Stimulated activated naive CD4-positive, alpha-beta T cell (primary cell): ENCODE data around the gene ANK2.
A peak's percentile ranks its signal among the peaks of the same experiment; 100 is the strongest.
"Not testable (repeated sequence)": the region's sequence is repeated elsewhere in the genome, so short reads cannot be mapped to it uniquely, and the experiment has no call there.

Experiments
- DNase-seq, 6 experiments: peaks; one replicate each; lab custom pipeline; 2025; lab: John Stamatoyannopoulos, UW

The ANK2 gene

GRCh38 chr4:113209652-113210320 lies 160.3 kb downstream of the ANK2 start:
- DNase-seq: no peak

GRCh38 chr4:113212613-113213012 lies 163.2 kb downstream of the ANK2 start:
- no peak for DNase-seq

- no peak for DNase-seq
Measured at GRCh38 chr4:113221990-113222389, 172.5 kb downstream of the ANK2 start.

- no peak for DNase-seq
Measured at GRCh38 chr4:113222471-113222870, 173.0 kb downstream of the ANK2 start.

GRCh38 chr4:113223001-113223400 lies 173.5 kb downstream of the ANK2 start:
- no peak for DNase-seq

GRCh38 chr4:113232194-113232593 lies 182.7 kb downstream of the ANK2 start:
- DNase-seq: no peak

GRCh38 chr4:113236916-113237315 lies 187.5 kb downstream of the ANK2 start:
- DNase-seq: no peak

GRCh38 chr4:113243312-113243711 lies 193.9 kb downstream of the ANK2 start:
- DNase-seq: no peak

- DNase-seq: not testable (repeated sequence)
Measured at GRCh38 chr4:113244747-113245146, 195.3 kb downstream of the ANK2 start.

GRCh38 chr4:113248320-113248719 lies 198.9 kb downstream of the ANK2 start:
- no peak for DNase-seq

- no peak for DNase-seq
Measured at GRCh38 chr4:113255628-113256027, 206.2 kb downstream of the ANK2 start.

GRCh38 chr4:113256946-113257345 lies 207.5 kb downstream of the ANK2 start:
- DNase-seq: no peak

- DNase-seq: no peak
Measured at GRCh38 chr4:113260688-113261087, 211.2 kb downstream of the ANK2 start.

- DNase-seq: no peak
Measured at GRCh38 chr4:113263274-113263673, 213.8 kb downstream of the ANK2 start.

- no peak for DNase-seq
Measured at GRCh38 chr4:113270520-113271319, 221.3 kb downstream of the ANK2 start.

GRCh38 chr4:113272523-113272922 lies 223.1 kb downstream of the ANK2 start:
- DNase-seq: no peak

GRCh38 chr4:113273721-113274220 lies 224.3 kb downstream of the ANK2 start:
- DNase-seq: no peak

- no peak for DNase-seq
Measured at GRCh38 chr4:113276464-113277170, 227.2 kb downstream of the ANK2 start.

GRCh38 chr4:113278324-113278934 lies 229.0 kb downstream of the ANK2 start:
- DNase-seq: peak in 3 of 6 experiments; percentile 0 to 8 (median 0)

- DNase-seq: no peak
Measured at GRCh38 chr4:113285501-113285900, 236.0 kb downstream of the ANK2 start.

GRCh38 chr4:113288257-113288656 lies 238.8 kb downstream of the ANK2 start:
- DNase-seq: no peak

GRCh38 chr4:113288696-113289095 lies 239.2 kb downstream of the ANK2 start:
- DNase-seq: no peak
